Measurements from ENCODE around the gene CD300LF. TPM values are rescaled to one million over a fixed set of nuclear protein-coding genes. Genes with fewer than 3 reads are reported as not detected.
A peak's percentile ranks its signal among the peaks of the same experiment; 100 is the strongest.

The CD300LF gene
- total RNA-seq, 1 donor from 2014 or later = 38.0 TPM

DNA sequence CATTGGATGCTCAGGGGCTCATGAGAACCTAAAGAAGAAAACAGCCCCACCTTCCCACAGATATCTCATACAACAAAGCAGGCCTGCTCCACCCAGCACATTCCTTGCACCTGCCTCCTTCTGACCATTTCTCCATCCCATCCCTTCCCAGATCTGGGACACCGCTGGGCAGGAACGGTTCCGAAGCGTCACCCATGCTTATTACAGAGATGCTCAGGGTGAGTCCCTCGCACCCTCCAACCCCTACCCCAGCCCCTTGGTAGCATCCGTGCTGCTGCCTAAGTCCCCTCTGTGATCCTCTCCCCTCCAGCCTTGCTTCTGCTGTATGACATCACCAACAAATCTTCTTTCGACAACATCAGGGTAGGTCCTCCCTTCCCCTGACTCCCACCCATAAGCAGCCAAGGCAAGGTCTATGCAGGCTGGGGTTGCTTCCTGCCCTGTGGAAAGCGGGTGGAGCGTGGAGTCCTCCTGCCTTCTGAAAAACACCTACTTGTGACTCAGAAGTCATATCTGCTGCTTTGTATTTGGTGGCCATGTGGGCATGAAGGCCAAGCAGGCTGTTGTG is 30.3 kb upstream of the CD300LF start:
- TF ChIP-seq, protein P1, sequence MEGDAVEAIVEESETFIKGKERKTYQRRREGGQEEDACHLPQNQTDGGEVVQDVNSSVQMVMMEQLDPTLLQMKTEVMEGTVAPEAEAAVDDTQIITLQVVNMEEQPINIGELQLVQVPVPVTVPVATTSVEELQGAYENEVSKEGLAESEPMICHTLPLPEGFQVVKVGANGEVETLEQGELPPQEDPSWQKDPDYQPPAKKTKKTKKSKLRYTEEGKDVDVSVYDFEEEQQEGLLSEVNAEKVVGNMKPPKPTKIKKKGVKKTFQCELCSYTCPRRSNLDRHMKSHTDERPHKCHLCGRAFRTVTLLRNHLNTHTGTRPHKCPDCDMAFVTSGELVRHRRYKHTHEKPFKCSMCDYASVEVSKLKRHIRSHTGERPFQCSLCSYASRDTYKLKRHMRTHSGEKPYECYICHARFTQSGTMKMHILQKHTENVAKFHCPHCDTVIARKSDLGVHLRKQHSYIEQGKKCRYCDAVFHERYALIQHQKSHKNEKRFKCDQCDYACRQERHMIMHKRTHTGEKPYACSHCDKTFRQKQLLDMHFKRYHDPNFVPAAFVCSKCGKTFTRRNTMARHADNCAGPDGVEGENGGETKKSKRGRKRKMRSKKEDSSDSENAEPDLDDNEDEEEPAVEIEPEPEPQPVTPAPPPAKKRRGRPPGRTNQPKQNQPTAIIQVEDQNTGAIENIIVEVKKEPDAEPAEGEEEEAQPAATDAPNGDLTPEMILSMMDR (IDR thresholded peaks at IDR 0.05) = no peak
- Histone ChIP-seq H3K4me1 (peaks cover 59% of the 10 kb centered on the region), H3K36me3 (no peaks in the 10 kb centered on the region), H3K27ac (peak overlapping the region; percentile 36), H3K27me3 (peaks cover 25% of the 10 kb centered on the region), H3K9me3 (no peaks in the 10 kb centered on the region), H3K4me3 (no peak overlapping the region)
- DNase-seq (no peak), ATAC-seq (no peak)
- intact Hi-C loops (cut with DNase I) = loop anchor here (10.0 kb wide), 1 partner anchor 122 kb away; no protein-coding TSS in a partner anchor

DNA sequence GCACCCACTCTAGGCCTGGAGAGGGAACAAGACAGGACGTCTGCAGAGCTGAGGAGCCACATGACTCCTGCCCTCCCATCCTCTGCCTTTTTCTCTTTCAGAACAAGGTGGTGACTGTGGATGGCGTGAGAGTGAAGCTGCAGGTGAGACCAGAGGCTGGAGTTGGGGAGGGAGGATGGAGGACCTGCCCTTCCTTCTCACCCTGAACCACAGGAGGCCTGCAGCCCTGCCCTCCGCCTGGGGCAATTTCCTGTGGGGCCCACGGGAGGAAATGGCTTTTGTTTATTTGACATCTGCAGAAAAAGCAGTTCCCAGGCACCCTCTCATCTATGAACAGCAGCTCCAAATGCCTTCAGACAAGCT is 29.4 kb upstream of the CD300LF start:
- no peaks in the 10 kb centered on the region for H3K9me3 ChIP-seq
- H3K4me3 ChIP-seq = no peak overlapping the region
- H3K4me1 ChIP-seq = peaks cover 60% of the 10 kb centered on the region
- H3K27me3 ChIP-seq = peaks cover 29% of the 10 kb centered on the region
- intact Hi-C loops (cut with DNase I) = loop anchor here (10.0 kb wide), 1 partner anchor 123 kb away; no protein-coding TSS in a partner anchor
- peak overlapping the region; percentile 36 for H3K27ac ChIP-seq
- TF ChIP-seq, protein P1 (IDR thresholded peaks at IDR 0.05) = no peak
- ATAC-seq (no peak), DNase-seq (no peak)
- H3K36me3 ChIP-seq = no peaks in the 10 kb centered on the region

DNA sequence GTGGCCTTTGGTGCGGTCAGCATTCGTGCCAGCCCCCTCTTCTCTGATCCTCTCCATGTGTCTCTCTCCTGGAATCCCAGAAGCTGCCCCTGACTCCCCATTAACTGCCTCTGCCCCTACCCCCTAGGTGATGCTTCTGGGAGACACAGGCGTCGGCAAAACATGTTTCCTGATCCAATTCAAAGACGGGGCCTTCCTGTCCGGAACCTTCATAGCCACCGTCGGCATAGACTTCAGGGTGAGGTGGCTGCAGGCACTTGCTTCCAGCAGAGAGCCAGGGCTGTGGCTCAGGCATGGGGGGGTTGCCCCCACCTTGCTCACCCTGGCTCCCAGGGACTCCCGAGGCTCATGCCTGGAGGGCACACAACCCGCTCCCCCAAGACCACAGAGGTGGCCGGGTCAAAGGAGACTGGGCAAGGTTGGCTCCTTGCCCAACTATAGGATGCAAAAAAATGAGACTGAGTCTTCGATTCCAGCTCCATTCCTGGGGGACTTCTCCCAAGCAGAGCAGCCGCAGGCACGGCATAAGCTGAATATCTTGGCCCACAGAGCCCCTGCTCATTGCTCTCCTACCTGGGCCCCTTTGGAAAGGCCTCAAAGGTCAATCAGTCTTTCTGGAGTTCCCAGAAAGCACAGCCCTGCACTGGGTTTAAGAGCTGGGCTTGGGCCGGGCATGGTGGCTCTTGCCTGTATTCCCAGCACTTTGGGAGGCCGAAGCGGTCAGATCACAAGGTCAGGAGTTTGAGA is 28.1 kb upstream of the CD300LF start:
- H3K36me3 ChIP-seq = no peaks in the 10 kb centered on the region
- intact Hi-C loops (cut with DNase I) = loop anchor here (10.0 kb wide), 1 partner anchor 124 kb away; no protein-coding TSS in a partner anchor
- TF ChIP-seq, protein P1 (IDR thresholded peaks at IDR 0.05) = no peak
- no peaks in the 10 kb centered on the region for H3K9me3 ChIP-seq
- no peak overlapping the region for H3K4me3 ChIP-seq
- ATAC-seq (no peak), DNase-seq (no peak)
- H3K27ac ChIP-seq = no peak overlapping the region
- H3K27me3 ChIP-seq = peaks cover 29% of the 10 kb centered on the region
- H3K4me1 ChIP-seq = peaks cover 60% of the 10 kb centered on the region

DNA sequence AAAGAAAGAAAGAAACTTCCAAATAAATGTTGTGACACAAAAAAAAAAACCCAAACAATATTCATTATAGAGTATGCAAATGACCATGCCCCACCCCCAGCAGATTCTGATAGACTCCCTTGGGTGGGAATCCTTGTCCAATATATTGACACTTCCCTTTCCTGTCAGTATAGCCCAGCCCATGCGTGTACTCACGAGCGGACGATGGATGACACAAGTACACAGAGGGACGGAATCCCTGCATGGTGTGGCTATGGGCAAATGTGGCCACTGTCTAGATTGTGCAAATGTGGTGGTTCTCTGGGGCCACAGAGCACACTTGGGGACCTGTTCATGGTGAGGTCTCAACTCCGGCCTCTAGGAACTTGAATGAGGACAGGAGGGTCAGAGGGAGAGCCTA is 27.4 kb upstream of the CD300LF start:
- peaks cover 56% of the 10 kb centered on the region for H3K4me1 ChIP-seq
- intact Hi-C loops (cut with DNase I) = loop anchor here (10.0 kb wide), 1 partner anchor 125 kb away; no protein-coding TSS in a partner anchor

DNA sequence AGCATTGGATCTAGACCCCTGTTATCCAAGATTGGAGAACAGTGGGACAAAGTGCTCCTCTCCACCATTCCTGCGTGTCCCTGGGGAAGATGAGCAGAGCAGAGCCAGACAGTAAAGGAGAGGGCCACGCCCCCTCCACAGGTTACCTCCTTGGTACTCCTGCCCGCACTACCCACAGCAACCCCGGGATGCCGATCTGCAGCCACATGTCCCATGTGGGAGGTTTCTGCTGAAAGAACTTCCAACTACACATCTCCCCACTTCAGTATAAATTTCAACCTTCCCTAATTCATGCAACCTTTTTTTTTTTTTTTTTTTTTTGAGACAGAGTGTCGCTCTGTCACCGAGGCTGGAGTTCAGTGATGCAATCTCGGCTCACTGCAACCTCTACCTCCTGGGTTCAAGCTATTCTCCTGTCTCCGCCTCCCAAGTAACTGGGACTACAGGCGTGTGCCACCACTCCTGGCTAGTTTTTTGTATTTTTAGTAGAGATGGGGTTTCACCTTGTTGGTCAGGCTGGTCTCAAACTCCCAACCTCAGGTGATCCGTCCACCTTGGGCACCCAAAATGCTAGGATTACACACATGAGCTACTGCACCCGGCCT is 26.6 kb upstream of the CD300LF start:
- DNase-seq (no peak), ATAC-seq (no peak)
- Histone ChIP-seq H3K4me1 (peaks cover 48% of the 10 kb centered on the region), H3K36me3 (no peaks in the 10 kb centered on the region), H3K9me3 (no peaks in the 10 kb centered on the region), H3K27ac (no peak overlapping the region), H3K27me3 (peaks cover 29% of the 10 kb centered on the region), H3K4me3 (no peak overlapping the region)
- TF ChIP-seq, protein P1 (IDR thresholded peaks at IDR 0.05) = no peak
- intact Hi-C loops (cut with DNase I) = no loop called here

More for the DNA sequence above, 27.4 kb upstream of the CD300LF start:
- Histone ChIP-seq H3K27me3 (peaks cover 29% of the 10 kb centered on the region), H3K27ac (no peak overlapping the region), H3K4me3 (no peak overlapping the region), H3K9me3 (no peaks in the 10 kb centered on the region), H3K36me3 (no peaks in the 10 kb centered on the region)
- ATAC-seq = no peak
- TF ChIP-seq, protein P1 (IDR thresholded peaks at IDR 0.05) = no peak
- no peak for DNase-seq
